BLaER1 (cell line): ENCODE measurements around the gene CUX1.

Source experiments
- H3K27ac ChIP-seq: shearing (Covaris generic); formaldehyde crosslinking; 2 replicates; pipeline ENCODE4 v1.8.1; 2022
- H3K27me3 ChIP-seq: shearing (Covaris generic); formaldehyde crosslinking; 2 replicates; pipeline ENCODE4 v1.8.1; 2022
- H3K36me3 ChIP-seq: shearing (Covaris generic); formaldehyde crosslinking; 2 replicates; pipeline ENCODE4 v1.8.1; 2022
- H3K4me1 ChIP-seq: shearing (Covaris generic); formaldehyde crosslinking; 2 replicates; pipeline ENCODE4 v1.8.1; 2022
- H3K4me2 ChIP-seq: shearing (Covaris generic); formaldehyde crosslinking; 2 replicates; pipeline ENCODE4 v1.8.1; 2022
- H3K4me3 ChIP-seq: shearing (Covaris generic); formaldehyde crosslinking; 2 replicates; pipeline ENCODE4 v1.8.1; 2022
- H3K9ac ChIP-seq: shearing (Covaris generic); formaldehyde crosslinking; 2 replicates; pipeline ENCODE4 v1.8.1; 2022
- H3K9me3 ChIP-seq: shearing (Covaris generic); formaldehyde crosslinking; 2 replicates; pipeline ENCODE4 v1.8.1; 2022
- H4K20me1 ChIP-seq: shearing (Covaris generic); formaldehyde crosslinking; 2 replicates; pipeline ENCODE4 v1.8.1; 2022
- Cebpa-rat ChIP-seq: shearing (Covaris generic); IDR thresholded peaks from 2 replicates; pipeline ENCODE4 v1.8.1; 2022

Gene CUX1

DNA sequence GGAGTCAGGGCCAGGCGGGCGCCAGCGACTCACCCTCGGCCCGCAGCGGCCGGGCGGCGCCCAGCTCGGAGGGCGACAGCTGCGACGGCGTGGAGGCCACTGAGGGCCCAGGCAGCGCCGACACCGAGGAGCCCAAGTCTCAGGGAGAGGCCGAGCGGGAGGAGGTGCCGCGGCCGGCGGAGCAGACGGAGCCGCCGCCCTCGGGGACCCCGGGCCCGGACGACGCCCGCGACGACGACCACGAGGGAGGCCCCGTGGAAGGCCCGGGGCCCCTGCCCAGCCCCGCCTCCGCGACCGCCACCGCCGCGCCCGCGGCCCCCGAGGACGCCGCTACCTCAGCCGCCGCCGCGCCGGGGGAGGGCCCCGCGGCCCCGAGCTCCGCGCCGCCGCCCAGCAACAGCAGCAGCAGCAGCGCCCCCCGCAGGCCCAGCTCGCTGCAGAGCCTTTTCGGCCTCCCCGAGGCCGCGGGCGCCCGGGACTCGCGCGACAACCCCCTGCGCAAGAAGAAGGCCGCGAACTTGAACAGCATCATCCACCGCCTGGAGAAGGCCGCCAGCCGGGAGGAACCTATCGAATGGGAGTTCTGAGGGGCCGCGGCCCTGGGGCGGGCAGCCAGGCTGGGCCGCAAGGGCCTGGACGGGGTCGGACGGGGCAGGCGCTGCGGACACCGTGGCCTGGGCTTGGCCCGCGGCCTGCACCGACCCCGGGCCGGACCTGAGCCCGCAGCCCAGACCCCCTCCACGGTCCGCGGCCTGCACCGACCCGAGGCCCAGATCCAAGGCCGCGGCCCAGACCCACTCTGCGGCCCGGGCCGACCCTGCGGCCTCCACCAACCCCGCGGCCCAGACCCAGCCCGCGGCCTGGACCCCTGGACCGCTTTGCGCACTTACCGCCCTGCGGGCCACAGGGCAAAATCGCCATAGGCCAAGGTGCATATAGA lies 431.3 kb downstream of the CUX1 start:
- no peak overlapping the region for H3K4me2 ChIP-seq
- H3K9ac ChIP-seq: no peak overlapping the region
- no peak for TF ChIP-seq Cebpa-rat
- no peaks in the 10 kb centered on the region for H3K27me3 ChIP-seq
- peaks cover 36% of the 10 kb centered on the region for H3K4me1 ChIP-seq
- H3K4me3 ChIP-seq: no peak overlapping the region
- no peak overlapping the region for H3K27ac ChIP-seq
- H3K36me3 ChIP-seq: peaks cover 82% of the 10 kb centered on the region
- peaks cover 59% of the 10 kb centered on the region for H4K20me1 ChIP-seq
- H3K9me3 ChIP-seq: no peaks in the 10 kb centered on the region

DNA sequence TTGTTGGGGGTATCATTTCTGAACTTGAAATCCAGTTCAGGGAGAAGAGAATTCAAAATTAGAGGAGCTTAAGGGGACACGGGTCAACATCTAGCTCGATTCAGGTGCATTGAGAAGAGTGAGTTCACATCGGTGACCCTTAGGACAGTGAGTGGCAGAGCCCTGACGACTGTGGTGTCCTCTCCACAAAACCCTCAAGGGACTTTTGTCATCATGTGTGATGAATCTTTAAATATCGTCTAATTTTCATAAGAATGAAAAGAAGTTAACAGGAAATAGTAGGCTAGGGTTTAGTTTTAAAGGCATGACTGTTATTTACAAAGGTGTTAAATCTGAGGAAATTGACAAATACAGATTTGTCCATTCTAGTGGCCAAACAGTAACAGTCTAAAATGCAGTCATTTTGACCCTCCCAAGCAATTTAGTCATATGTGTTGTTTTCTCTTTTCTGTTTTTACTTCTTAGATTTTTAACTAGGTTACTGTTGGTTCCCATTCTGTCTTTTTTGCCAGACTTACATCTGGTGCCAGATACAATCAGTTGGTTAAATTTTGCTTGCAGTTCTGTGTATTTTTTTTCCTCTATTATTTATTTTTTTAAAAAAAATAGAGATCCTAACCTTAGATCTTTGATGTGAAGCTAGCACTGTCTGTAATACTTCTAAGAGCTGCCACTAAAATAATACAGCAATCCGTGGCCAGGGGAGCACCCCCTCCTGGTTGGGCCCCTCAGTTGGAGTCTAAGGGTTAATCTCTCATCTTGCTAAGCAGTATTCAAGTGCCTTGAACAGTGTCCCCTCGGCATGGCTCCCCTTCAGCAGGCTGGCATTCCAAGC lies 434.3 kb downstream of the CUX1 start:
- Histone ChIP-seq H3K9ac (peak overlapping the region; percentile 62), H4K20me1 (peaks cover 42% of the 10 kb centered on the region), H3K4me2 (peak overlapping the region; percentile 83), H3K4me3 (peak overlapping the region; percentile 20; the same call in 1 of the 2 replicates), H3K27ac (peak overlapping the region; percentile 72), H3K9me3 (no peaks in the 10 kb centered on the region), H3K27me3 (no peaks in the 10 kb centered on the region), H3K4me1 (peaks cover 41% of the 10 kb centered on the region), H3K36me3 (peaks cover 76% of the 10 kb centered on the region)
- TF ChIP-seq Cebpa-rat: no peak

DNA sequence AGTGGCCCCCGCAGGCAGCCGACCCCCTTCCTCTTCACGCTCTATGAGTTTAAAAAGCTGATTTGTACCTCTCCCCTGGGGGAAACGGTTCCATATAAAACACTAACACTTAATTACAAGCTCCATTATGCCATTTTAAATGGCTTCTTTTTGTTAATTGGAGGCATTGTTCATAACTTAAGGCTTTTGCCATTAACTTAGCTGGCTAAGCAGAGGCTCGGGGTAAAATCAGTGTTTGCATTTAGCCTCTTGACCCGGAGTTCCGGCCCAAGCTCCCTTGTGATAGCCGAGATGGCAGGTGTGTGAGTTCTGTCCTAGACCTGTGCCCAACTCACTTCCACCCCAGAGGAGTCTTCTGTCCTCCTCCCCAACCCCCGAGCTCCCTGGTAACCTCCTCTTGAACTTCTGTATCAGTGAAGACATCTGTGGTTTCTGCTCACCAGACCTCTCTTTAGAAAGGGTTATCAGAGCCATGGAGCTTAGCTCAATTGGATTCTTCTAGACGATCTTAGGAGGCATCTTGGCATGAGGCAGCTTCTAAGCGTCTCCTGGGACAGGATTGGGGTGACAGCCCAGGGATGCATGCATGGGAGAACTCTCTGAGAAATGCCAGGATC lies 435.0 kb downstream of the CUX1 start:
- Histone ChIP-seq H3K4me3 (peak overlapping the region; percentile 20; the same call in 1 of the 2 replicates), H3K4me2 (peak overlapping the region; percentile 83)

DNA sequence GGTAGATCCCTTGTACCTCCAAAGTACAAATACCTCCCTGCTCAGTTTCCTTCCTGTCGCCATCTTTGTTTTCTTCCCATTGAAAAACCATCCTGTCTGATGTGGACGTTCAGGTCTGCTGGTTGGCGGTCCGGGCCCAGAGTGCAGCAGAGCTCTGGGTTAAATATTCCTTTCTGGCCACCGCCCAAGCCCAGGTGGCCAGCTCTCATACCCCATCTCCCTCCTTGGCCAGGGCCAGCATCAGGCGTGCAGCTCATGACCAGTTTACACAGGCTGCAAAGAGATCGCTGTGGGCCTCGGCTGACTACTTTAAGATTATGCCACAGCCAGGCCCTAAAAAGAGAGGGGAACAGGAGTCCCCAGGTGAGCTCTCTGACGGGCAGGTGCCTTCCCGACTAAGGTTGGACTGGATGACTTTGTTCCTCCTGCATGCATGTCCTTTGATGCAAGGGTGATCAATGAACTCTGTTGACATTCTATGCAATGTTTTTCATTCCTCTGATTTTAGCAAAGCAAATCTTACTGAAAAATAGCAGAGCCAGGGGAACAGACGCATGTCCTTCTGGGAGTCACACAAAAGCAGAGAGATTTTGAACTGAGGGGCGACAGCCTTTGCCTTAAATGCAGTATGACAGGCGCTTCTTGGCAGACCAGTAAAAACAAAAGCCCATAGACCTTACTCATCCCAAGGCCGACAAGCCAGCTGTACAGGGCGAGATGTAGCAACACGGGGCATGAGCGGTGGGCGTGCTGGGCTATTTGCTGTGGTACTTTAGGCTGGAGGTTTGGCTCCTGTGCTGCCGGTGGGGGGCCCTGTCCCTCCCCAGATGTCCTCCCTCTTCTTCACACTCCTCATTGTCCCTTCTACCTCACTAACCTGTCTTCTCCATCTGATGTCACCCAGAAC lies 435.9 kb downstream of the CUX1 start:
- Histone ChIP-seq H3K27me3 (no peaks in the 10 kb centered on the region), H3K4me2 (peak overlapping the region; percentile 83), H3K4me3 (no peak overlapping the region), H3K9ac (no peak overlapping the region), H3K27ac (no peak overlapping the region), H4K20me1 (peaks cover 51% of the 10 kb centered on the region), H3K9me3 (no peaks in the 10 kb centered on the region), H3K36me3 (peaks cover 67% of the 10 kb centered on the region), H3K4me1 (peaks cover 41% of the 10 kb centered on the region)
- TF ChIP-seq Cebpa-rat: no peak

More for the DNA sequence above, 435.0 kb downstream of the CUX1 start:
- peak overlapping the region; percentile 62 for H3K9ac ChIP-seq
- peaks cover 71% of the 10 kb centered on the region for H3K36me3 ChIP-seq
- H3K4me1 ChIP-seq: peaks cover 41% of the 10 kb centered on the region
- H3K27ac ChIP-seq: peak overlapping the region; percentile 72
- no peak for TF ChIP-seq Cebpa-rat
- H4K20me1 ChIP-seq: peaks cover 42% of the 10 kb centered on the region
- no peaks in the 10 kb centered on the region for H3K27me3 ChIP-seq
- H3K9me3 ChIP-seq: no peaks in the 10 kb centered on the region

DNA sequence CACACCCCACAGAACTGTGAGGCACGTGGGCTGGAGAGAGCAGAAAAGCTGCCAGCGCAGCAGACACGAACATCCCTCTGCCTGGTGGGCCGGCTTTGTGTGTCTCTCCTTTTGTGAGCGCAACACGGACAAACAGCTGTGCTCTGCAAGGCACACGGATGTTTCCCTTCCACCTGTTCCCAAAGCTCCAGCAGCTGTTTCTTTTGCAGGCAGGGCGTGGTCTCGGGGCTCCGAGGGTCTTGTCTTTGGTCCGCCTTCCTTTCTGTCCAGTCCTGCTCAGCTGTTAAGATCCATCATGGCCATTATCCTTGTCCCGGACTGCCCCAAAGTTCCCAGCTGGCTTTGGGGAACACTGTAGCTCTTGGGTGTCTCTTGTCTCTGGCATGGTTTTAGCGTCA lies 436.5 kb downstream of the CUX1 start:
- peaks cover 41% of the 10 kb centered on the region for H3K4me1 ChIP-seq
- TF ChIP-seq Cebpa-rat: no peak
- no peak overlapping the region for H3K27ac ChIP-seq
- no peak overlapping the region for H3K9ac ChIP-seq
- no peaks in the 10 kb centered on the region for H3K27me3 ChIP-seq
- H3K9me3 ChIP-seq: no peaks in the 10 kb centered on the region
- H4K20me1 ChIP-seq: peaks cover 55% of the 10 kb centered on the region
- no peak overlapping the region for H3K4me3 ChIP-seq
- peaks cover 67% of the 10 kb centered on the region for H3K36me3 ChIP-seq
- H3K4me2 ChIP-seq: no peak overlapping the region

DNA sequence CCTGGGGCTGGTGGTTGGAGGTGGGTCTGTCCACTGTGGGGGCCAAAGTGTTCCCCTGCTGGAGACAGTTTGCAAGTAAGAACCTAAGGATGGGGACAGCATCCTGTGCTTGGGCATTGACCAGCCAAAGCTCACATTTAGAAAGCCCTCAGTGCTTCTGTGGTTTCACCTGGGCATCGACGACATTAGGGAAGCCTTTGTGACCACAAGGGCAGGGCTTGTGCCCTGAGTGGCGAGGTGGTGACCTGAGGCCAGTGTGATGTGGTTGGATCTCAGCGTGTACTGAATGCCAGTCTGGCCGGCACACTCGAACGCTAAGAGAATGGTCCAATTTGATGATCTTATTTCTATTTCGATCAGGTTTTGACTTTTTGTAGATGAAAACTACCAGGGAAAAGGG lies 437.1 kb downstream of the CUX1 start:
- no peaks in the 10 kb centered on the region for H3K9me3 ChIP-seq
- H3K9ac ChIP-seq: no peak overlapping the region
- no peak overlapping the region for H3K27ac ChIP-seq
- no peak for TF ChIP-seq Cebpa-rat
- H3K4me3 ChIP-seq: no peak overlapping the region
- H3K36me3 ChIP-seq: peaks cover 62% of the 10 kb centered on the region
- no peak overlapping the region for H3K4me2 ChIP-seq
- peaks cover 41% of the 10 kb centered on the region for H3K4me1 ChIP-seq
- H4K20me1 ChIP-seq: peaks cover 52% of the 10 kb centered on the region
- no peaks in the 10 kb centered on the region for H3K27me3 ChIP-seq

DNA sequence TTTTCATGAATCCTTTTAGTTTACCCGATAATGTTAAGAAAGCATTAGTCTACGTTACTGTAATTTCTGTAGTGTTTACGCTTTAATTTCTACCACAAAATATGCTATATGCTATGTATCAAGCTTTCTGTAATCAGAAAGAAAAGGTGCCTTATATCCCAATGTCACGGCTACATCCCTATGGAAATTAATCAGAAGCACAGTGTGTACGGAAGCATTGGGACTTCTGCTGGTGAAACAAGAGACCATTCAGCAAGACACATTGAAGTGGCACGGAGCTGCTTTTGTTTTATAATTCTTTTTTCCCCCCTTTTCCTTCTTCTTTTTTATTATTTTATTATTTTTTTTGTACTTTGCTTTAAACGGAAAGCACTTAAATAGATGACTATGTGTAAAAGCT lies 438.1 kb downstream of the CUX1 start:
- peaks cover 50% of the 10 kb centered on the region for H4K20me1 ChIP-seq
- H3K27ac ChIP-seq: no peak overlapping the region
- H3K9me3 ChIP-seq: no peaks in the 10 kb centered on the region
- H3K36me3 ChIP-seq: peaks cover 52% of the 10 kb centered on the region
- H3K27me3 ChIP-seq: no peaks in the 10 kb centered on the region
- no peak for TF ChIP-seq Cebpa-rat
- H3K9ac ChIP-seq: no peak overlapping the region
- H3K4me1 ChIP-seq: peaks cover 34% of the 10 kb centered on the region
- H3K4me3 ChIP-seq: no peak overlapping the region
- no peak overlapping the region for H3K4me2 ChIP-seq

DNA sequence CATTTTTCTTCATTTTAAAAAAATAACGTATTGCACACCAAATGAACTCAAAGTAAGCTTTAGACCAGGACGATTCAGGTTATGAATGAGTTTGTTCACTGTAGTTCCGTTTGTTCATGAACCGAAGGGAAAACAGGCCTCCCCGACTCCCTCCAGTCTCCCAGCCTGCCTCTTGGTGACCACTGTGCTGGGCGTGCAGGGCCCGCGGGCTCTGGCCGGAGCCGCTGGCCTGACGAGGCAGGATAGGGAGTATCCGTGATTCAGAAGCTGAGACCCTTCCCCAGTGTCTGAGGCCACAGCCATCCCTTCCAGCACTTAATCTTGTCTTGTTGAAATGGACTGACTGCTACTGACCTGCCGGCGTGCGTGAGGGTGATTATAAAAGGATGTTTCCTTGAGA lies 438.5 kb downstream of the CUX1 start:
- Histone ChIP-seq H3K4me2 (no peak overlapping the region), H3K4me1 (peaks cover 30% of the 10 kb centered on the region), H3K27me3 (no peaks in the 10 kb centered on the region), H3K9ac (no peak overlapping the region), H3K27ac (no peak overlapping the region), H3K36me3 (peaks cover 50% of the 10 kb centered on the region), H3K9me3 (no peaks in the 10 kb centered on the region), H4K20me1 (peaks cover 46% of the 10 kb centered on the region), H3K4me3 (no peak overlapping the region)
- no peak for TF ChIP-seq Cebpa-rat
